GM19324 (cell line): ENCODE results near the gene KRTAP10-7.

Source experiments
- ATAC-seq: cut with Tn5 transposase; IDR thresholded peaks from one replicate; pipeline ENCODE4 v1.9.1; 2021; ENCODE audit warnings: mild to moderate bottlenecking, moderate library complexity; ENCODE audit not compliant: unreplicated experiment, low FRiP score

Gene KRTAP10-7

DNA sequence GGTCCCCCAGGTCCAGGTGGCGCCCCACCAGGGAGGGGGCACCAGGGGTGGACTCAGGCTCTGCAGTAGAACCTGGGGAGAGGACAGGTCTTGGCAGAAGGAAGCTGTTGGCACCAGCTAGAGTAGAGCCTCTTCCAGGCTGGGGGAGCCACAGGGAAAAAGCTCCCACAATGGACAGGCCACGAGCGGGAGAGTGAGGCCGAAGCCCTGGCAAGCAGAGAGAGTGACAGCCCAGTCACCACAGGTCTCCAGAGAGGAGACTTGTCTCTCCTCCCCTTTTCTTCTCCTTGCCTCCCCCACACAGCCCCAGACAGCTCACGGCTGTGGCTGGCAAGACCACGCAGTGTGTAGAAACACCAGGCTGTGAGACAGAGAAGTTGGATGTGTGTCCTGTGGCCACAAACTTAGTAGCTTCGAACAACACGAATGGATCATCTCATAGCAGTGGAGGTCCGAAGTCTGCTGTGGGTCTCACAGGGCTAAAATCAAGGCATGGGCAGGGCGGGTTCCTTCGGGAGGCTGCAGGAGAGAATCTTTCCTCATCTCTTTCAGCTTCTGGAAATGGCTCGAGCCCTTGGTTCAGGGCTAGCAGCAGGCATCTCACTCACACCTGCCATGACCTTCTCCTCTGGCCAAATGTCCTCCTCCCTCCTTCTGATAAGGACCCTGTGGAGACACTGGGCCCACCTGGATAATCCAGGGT, 50.7 kb downstream of the KRTAP10-7 start:
- no peak for ATAC-seq
